ENCODE measurements around the gene TRIM47.

GRCh38 chr17:75897160-75898019 lies 19.0 kb upstream of the TRIM47 start:
- TF ChIP-seq CTCF (IDR thresholded peaks at IDR 0.05 in 2 of 3, conservative IDR thresholded peaks at IDR 0.05 in 1 of 3; ENCODE audit: borderline replicate concordance in 1 of 3, insufficient read depth in 1 of 3, low read depth in 2 of 3, low read length in 2 of 3) (no peak), POLR2AphosphoS5 (IDR thresholded peaks at IDR 0.05; ENCODE audit: low read depth, low read length) (no peak), POLR2A (IDR thresholded peaks at IDR 0.05; ENCODE audit: borderline replicate concordance, extremely low read depth, insufficient read depth, insufficient read length) (no peak), MAX (IDR thresholded peaks at IDR 0.05) (no peak), SRF (IDR thresholded peaks at IDR 0.05; ENCODE audit: low read depth) (no peak), JUND (IDR thresholded peaks at IDR 0.05) (no peak), REST (IDR thresholded peaks at IDR 0.05; ENCODE audit: low read depth) (no peak), SP1 (IDR thresholded peaks at IDR 0.05; ENCODE audit: low read depth) (no peak), FOSL1 (IDR thresholded peaks at IDR 0.05; ENCODE audit: low read depth) (no peak), EZH2phosphoT487 (IDR thresholded peaks at IDR 0.05; ENCODE audit: borderline replicate concordance) (no peak), ATF3 (IDR thresholded peaks at IDR 0.05) (no peak), SIN3A (IDR thresholded peaks at IDR 0.05; ENCODE audit: low read depth) (no peak)

Data from HCT116 (cell line).